ENCODE measurements around the gene TMEM135.

Gene TMEM135

GRCh38 chr11:87316491-87316890 lies 278.8 kb downstream of the TMEM135 start:
- FAIRE-seq, result no peak

- no peak for FAIRE-seq
Observed at GRCh38 chr11:87317441-87317840, 279.7 kb downstream of the TMEM135 start.

- no peak for FAIRE-seq
Observed at GRCh38 chr11:87320123-87320522, 282.4 kb downstream of the TMEM135 start.

- no peak for FAIRE-seq
Observed at GRCh38 chr11:87322568-87322967, 284.8 kb downstream of the TMEM135 start.

DNA sequence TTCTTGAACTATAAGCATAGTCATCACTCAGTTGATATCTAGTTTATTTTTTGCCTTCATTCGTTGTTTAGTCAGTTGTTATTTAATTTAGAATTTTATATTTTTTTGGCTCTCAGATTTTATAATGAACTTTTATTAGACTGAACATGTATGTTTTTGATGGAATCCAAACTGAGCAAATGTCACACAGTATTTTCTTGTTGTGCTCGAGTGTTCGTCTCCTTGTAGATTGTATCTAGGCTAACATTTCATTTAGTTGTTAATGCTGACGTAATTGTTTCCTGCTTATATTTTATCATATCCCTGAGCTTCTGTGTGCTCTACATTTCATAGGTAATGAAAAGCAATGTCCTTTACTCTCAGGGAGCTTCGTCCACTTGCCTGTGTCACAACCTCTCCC lies 286.2 kb downstream of the TMEM135 start:
- peak; percentile 40 for FAIRE-seq

DNA sequence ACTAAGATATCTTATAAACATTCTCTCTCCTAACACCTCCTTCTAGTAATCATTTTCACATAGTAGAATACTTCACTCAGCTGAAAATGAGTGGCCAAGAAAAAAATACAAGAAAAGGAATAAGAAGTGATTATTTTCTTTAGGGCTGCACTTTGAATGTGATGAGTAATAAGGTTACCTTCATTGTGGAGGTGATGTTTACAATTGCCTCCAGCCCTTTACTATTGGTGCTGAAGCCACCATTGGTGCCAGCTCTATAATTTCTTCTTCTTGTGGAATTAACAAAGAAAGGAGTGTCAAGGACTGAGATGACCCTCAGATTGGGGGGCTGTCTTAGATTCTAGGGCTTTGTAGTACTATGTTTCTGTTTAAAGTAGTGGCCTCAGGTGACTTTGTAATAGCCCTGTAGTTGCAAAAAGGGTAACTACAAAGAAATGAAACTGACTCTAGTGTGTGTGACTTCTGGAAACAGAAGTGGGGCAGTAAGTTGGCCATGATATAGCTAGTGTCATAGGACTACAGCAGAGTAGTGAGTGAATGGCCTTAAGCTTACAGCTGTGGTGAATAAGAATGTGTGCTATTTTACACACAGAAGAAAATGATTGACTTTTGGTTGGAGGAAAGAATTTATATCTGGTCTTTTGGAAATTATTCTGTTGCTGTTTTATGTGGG lies 287.2 kb downstream of the TMEM135 start:
- no peak for FAIRE-seq

DNA sequence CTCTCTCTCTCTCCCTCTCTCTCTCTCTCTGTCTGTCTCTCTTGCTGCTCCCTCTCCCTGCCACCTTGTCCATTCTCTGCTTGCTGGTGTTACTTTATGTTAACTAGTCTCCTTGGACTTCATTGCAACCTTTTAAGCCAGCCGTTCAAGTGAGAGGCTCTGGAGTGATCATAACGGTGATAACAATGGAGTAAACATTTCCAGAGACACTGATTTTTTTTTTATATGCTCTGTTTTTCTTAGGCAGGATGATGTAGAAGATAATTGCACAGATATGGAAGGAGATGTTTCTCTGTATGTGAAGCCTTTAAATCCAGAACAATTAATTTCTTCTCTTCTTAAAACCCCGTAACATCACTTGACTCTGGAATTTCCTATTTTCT lies 287.7 kb downstream of the TMEM135 start:
- FAIRE-seq, result no peak

- no peak for FAIRE-seq
Observed at GRCh38 chr11:87326594-87326993, 288.9 kb downstream of the TMEM135 start.

GRCh38 chr11:87329172-87329571 lies 291.4 kb downstream of the TMEM135 start:
- FAIRE-seq, result no peak

GRCh38 chr11:87330187-87330601 lies 292.5 kb downstream of the TMEM135 start:
- no peak for FAIRE-seq

- FAIRE-seq, result no peak
Observed at GRCh38 chr11:87331273-87331672, 293.5 kb downstream of the TMEM135 start.

GRCh38 chr11:87338046-87338639 lies 300.4 kb downstream of the TMEM135 start:
- FAIRE-seq, result no peak

DNA sequence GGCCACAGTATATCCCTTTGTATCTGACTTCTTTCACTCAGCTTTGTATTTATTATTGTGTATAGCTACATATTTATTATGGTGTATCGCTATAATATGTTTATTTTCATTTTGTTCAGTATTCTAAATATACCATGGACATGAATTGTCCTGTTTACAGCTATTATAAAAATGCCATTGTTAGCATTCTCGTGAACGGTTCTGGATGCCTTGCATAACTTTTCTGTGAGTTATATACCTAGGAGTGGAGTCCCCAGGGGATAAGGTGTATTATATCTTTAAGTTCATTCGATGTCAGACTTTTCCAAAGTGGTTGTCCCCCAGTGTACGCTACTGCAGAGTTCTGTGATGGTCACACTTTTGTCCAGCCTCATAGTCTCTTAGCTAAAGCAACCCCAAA lies 301.7 kb downstream of the TMEM135 start:
- no peak for FAIRE-seq

DNA sequence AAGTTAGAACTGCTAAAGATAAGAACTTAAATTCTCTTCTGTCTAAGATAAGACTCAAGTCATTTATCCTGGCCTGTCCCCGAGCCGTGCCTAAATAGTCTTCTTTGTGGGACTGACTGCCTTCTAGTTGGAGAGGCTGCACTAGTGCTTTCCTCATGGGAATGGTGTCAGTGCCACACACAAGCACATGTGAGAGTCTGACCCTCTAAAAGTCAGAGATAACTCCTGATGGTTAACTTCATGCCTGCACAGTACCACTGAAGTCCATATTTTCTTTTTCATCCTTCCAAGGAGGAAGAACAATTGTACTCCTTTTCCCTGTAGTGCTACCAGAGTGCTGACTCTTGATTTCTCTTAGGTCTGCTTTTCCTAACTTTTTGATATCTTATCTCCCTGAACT lies 309.7 kb downstream of the TMEM135 start:
- no peak for FAIRE-seq

DNA sequence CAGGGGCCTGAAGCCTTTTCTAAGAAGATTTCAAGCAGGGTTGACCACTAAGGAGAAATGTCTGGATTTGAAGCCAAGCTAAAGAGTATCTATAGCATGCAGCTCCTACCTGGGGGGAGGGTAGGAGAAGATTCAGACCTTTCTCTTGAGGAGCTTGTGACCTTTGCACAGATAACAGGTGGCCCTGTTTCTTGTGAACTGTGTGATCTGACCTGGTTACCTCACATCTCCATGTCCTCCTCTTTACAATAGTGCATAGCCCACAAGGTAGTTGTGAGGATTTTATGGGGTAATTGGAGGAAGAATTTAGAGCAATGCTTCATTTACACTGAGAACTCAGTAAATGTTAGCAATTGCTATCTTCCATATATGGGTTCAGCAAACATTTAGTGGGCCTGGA lies 310.1 kb downstream of the TMEM135 start:
- no peak for FAIRE-seq

- no peak for FAIRE-seq
Observed at GRCh38 chr11:87351676-87352075, 313.9 kb downstream of the TMEM135 start.

GRCh38 chr11:87352759-87353707 lies 315.3 kb downstream of the TMEM135 start:
- FAIRE-seq, result peak; percentile 25

- no peak for FAIRE-seq
Observed at GRCh38 chr11:87353771-87354345, 316.1 kb downstream of the TMEM135 start.

- FAIRE-seq, result no peak
Observed at GRCh38 chr11:87355596-87355995, 317.9 kb downstream of the TMEM135 start.

DNA sequence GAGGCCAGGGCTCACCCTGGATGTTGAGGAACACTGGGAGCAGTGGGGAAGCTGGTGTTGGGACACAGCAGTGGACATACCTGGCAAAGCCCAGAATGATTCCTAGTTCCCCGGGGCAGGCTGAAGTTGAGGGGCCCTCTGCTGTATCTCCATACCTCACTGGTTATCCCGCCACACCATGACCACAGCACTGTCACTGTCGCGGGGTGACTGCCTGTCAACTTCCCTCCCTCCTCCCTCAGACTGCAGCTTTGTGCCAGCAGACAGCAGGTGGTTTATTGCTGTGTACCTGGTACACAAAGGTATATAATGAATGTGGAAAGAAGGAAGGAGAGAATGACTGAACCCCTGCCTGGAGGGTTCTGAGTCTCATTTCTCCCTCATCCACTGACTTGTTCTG lies 318.7 kb downstream of the TMEM135 start:
- FAIRE-seq, result no peak

DNA sequence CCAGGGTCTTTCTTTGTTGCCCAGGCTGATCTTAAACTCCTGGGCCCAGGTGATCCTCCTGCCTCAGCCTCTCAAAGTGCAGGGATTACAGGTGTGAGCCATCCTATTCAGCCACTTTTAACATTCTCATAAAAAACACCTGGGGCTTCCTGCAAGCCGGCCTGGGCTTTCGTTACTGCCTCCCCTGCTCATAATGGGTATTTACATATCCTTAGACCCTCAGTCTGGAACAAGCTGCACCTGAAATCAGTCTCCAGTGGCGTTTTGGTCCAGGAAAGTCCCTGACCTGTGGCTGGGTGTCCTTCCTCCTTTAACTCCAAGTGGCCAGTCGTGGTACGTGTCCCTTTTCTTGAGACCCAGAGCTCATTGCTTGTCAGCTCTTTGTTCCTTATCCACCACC lies 320.7 kb downstream of the TMEM135 start:
- FAIRE-seq, result no peak

DNA sequence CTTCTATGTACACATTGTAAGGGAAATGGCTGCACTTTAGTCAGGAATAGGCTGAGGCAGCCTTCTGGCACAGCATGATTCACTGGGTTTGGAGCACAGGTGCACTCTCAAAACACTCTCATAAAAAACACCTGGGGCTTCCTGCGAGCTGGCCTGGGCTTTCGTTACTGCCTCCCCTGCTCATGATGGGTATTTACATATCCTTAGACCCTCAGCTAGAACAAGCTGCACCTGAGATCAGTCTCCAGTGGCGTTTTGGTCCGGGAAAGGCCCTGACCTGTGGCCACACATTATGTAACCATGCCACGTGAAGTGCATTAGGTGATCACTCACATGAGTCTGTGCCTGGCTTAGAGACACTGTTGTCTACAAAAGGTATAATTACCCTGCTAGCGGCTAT lies 321.7 kb downstream of the TMEM135 start:
- FAIRE-seq, result no peak

- FAIRE-seq, result no peak
Observed at GRCh38 chr11:87361891-87362290, 324.2 kb downstream of the TMEM135 start.
